Measurements from ENCODE around the gene DEFB113.

GRCh38 chr6:49980898-49981297, 11.5 kb upstream of the DEFB113 start:
- TF ChIP-seq CTCF (conservative IDR thresholded peaks at IDR 0.05; ENCODE audit: low read depth, low read length) = no peak
- no peak for TF ChIP-seq EZH2 (IDR thresholded peaks at IDR 0.05; ENCODE audit: borderline replicate concordance, low read depth, low read length, poor library complexity, severe bottlenecking)
